Measurements from ENCODE around the gene SHOC2. TPM values are rescaled to one million over a fixed set of nuclear protein-coding genes. Genes with fewer than 3 reads are reported as not detected.

Gene SHOC2
- total RNA-seq, 1 experiment from 2014 or later, result 23.7 TPM

DNA sequence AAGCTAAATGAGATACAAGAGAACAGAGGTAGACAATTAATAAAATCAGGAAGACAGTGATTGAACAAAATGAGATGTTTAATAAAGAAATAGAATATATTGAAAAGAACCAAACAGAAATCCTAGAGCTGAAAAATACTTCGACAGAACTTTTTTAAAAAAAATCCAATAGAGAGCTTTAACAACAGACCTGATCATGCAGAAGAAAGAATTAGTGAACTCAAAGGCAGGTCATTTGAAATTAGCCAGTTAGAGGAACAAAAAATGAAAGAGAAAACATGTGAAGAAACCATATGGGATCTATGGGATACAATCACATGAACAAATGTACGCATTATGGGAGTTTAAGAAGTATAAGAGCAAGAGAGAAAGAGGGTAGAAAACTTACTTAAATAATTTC, 120.1 kb downstream of the SHOC2 start:
- H3K9ac ChIP-seq (ENCODE audit: extremely low read depth, insufficient read length, low read length), result no peak overlapping the region
- Mint-ChIP-seq H3K4me3 (no peak overlapping the region), H3K27me3 (ENCODE audit: low read depth) (no peaks in the 10 kb centered on the region; the same call in 1 of the 2 replicates), H3K27ac (no peak overlapping the region), H3K4me1 (no peaks in the 10 kb centered on the region), H3K9me3 (peaks cover 52 to 53% of the 10 kb centered on the region in 2 experiments), H3K36me3 (ENCODE audit: insufficient read depth in 1 of 3, low read depth in 3 of 3) (peaks cover 8 to 39% (median 24%) of the 10 kb centered on the region in 3 experiments; a peak in 6 of 7 replicates)
- no peak for DNase-seq
- no peak overlapping the region for H3K56ac ChIP-seq (ENCODE audit: insufficient read length, low read depth, low read length)
- no peak overlapping the region for H2BK15ac ChIP-seq (ENCODE audit: low read depth, low read length)
- H4K91ac ChIP-seq (ENCODE audit: insufficient read length, low read depth, low read length), result no peak overlapping the region
- no peak overlapping the region for H3K27ac ChIP-seq (ENCODE audit: insufficient read length, low read depth, low read length)
- H3K14ac ChIP-seq (ENCODE audit: insufficient read depth, low read length), result no peak overlapping the region
- no peaks in the 10 kb centered on the region for H3K79me2 ChIP-seq (ENCODE audit: insufficient read depth, low read length)
- H3K4me1 ChIP-seq (ENCODE audit: insufficient read depth, low read length), result no peaks in the 10 kb centered on the region
- H3K27me3 ChIP-seq (ENCODE audit: insufficient read depth, low read length), result no peaks in the 10 kb centered on the region
- no peak overlapping the region for H2BK5ac ChIP-seq (ENCODE audit: insufficient read length, low read length)
- no peak overlapping the region for H2AFZ ChIP-seq (ENCODE audit: low read length)
- no peak overlapping the region for H3K18ac ChIP-seq (ENCODE audit: insufficient read length, low read depth, low read length)
- H4K8ac ChIP-seq (replicated peaks; ENCODE audit: insufficient read length, low read depth, low read length), result no peak overlapping the region
- no peak overlapping the region for H3T11ph ChIP-seq (ENCODE audit: low read length)
- no peak overlapping the region for H2AK5ac ChIP-seq (ENCODE audit: insufficient read length, low read length)
- H3K23me2 ChIP-seq (ENCODE audit: insufficient read length, low read depth, low read length, poor library complexity, severe bottlenecking), result no peaks in the 10 kb centered on the region
- no peak overlapping the region for H3K4ac ChIP-seq (ENCODE audit: low read depth, low read length)
- H2BK12ac ChIP-seq (ENCODE audit: insufficient read length, low read depth, low read length), result no peak overlapping the region
- no CpG with 5 or more reads among the region's 2 CpGs for WGBS (ENCODE audit: extremely low coverage, insufficient read length, low lambda C conversion rate)
- H3K9me3 ChIP-seq (ENCODE audit: control insufficient read depth, low read depth, low read length), result peaks cover 5% of the 10 kb centered on the region
- no peak overlapping the region for H3K4me2 ChIP-seq (ENCODE audit: insufficient read depth, insufficient read length, low read length)
- no peak overlapping the region for H2BK120ac ChIP-seq (ENCODE audit: low read depth, low read length, poor library complexity, severe bottlenecking)
- H4K20me1 ChIP-seq (ENCODE audit: control insufficient read depth, insufficient read depth, insufficient read length), result no peaks in the 10 kb centered on the region
- no peaks in the 10 kb centered on the region for H3K79me1 ChIP-seq (ENCODE audit: insufficient read depth, low read depth, low read length, poor library complexity, severe bottlenecking)
- H4K5ac ChIP-seq (ENCODE audit: insufficient read length, low read depth, low read length), result no peak overlapping the region
- no peak overlapping the region for H3K23ac ChIP-seq (ENCODE audit: insufficient read length, low read depth, low read length)
- no peak overlapping the region for H2BK20ac ChIP-seq (ENCODE audit: low read depth, low read length, poor library complexity, severe bottlenecking)
- TF ChIP-seq CTCF (conservative IDR thresholded peaks at IDR 0.05), result no peak
